ENCODE measurements around the gene NEFH. TPM values are rescaled to one million over a fixed set of nuclear protein-coding genes. Genes with fewer than 3 reads are reported as not detected.

The NEFH gene
- total RNA-seq, 1 donor from 2014 or later, result 3.5 TPM

DNA sequence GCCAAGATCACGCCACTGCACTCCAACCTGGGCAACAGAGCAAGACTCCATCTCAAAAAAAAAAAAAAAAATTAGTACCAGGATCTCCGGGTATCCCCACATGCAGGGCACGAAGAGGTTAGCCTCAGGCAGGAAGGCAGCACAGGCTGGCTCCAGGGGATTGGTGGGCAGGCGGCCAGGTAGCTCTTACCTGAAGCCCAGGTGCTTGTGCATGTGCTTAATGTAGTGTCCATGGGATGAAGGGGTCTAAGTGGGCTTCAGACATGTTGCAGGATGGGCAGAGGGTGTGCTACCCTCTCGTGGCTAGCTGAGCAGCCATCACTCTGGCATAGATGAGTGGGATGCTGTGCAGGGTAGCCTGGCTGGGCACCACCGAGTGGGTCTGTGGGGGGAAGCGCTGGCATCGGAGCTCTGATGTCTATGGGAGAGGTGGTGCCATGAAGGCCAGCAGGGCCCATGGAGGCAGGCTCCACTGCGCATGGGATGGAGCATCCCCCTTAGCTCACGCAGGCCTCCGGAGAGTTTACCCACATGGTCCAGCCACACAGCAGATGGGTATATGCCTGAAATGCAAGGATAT lies 30.6 kb upstream of the NEFH start:
- H3K9me3 Mint-ChIP-seq (ENCODE audit: low read depth), result no peaks in the 10 kb centered on the region
- no peak overlapping the region for H3K4me3 Mint-ChIP-seq (ENCODE audit: unreplicated experiment)
- peak; percentile 73 for DNase-seq (ENCODE audit: low spot score)
- H3K27ac Mint-ChIP-seq (ENCODE audit: unreplicated experiment), result no peak overlapping the region
- peaks cover 2% of the 10 kb centered on the region for H3K4me1 Mint-ChIP-seq (ENCODE audit: low read depth)
- H3K27me3 Mint-ChIP-seq (ENCODE audit: low read depth), result no peaks in the 10 kb centered on the region
- TF ChIP-seq CTCF (IDR thresholded peaks at IDR 0.05), result no peak
- H3K36me3 Mint-ChIP-seq (ENCODE audit: low read depth), result no peaks in the 10 kb centered on the region

DNA sequence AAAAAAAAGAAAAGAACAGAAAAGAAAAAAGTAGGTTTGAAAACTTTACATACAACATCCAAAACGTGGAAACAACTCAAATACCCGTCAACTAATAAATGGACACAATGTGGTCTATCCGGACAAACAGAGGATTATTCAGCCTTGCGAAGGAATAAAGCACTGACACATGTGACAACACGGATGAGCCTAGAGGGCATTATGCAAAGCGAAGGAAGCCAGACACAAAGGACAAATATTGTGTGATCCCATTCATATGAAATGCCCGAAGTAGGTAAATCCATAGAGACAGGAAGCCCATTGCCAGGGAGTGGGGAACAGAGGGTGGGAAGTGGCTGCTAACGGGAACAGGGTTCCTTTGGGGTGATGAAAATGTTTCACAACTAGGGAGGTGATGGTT lies 29.8 kb upstream of the NEFH start:
- no peak overlapping the region for H3K4me3 Mint-ChIP-seq (ENCODE audit: unreplicated experiment)
- H3K27ac Mint-ChIP-seq (ENCODE audit: unreplicated experiment), result no peak overlapping the region
- no peaks in the 10 kb centered on the region for H3K27me3 Mint-ChIP-seq (ENCODE audit: low read depth)
- no peak for TF ChIP-seq CTCF (IDR thresholded peaks at IDR 0.05)
- no peaks in the 10 kb centered on the region for H3K36me3 Mint-ChIP-seq (ENCODE audit: low read depth)
- peaks cover 8% of the 10 kb centered on the region for H3K4me1 Mint-ChIP-seq (ENCODE audit: low read depth)
- no peaks in the 10 kb centered on the region for H3K9me3 Mint-ChIP-seq (ENCODE audit: low read depth)
- no peak for DNase-seq (ENCODE audit: low spot score)

DNA sequence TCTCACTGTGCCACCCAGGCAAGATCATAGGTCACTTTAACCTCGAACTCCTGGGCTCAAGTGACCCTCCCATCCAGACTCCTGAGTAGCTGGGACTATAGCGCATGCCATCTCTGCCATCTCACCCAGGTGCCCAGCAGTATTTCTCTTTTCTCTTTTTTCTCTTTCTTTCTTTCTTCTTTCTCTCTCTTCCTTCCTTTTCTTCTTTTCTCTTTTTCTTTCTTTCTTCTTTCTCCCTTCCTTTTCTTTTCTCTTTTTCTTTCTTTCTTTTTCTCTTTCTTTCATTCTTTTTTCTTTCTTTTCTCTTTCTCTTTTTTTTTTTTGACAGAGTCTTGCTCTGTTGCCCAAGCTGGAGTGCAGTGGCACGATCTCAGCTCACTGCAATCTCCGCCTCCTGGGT lies 28.2 kb upstream of the NEFH start:
- H3K27me3 Mint-ChIP-seq (ENCODE audit: low read depth), result no peaks in the 10 kb centered on the region
- H3K36me3 Mint-ChIP-seq (ENCODE audit: low read depth), result no peaks in the 10 kb centered on the region
- no peaks in the 10 kb centered on the region for H3K9me3 Mint-ChIP-seq (ENCODE audit: low read depth)
- H3K4me3 Mint-ChIP-seq (ENCODE audit: unreplicated experiment), result no peak overlapping the region
- DNase-seq (ENCODE audit: low spot score), result no peak
- TF ChIP-seq CTCF (IDR thresholded peaks at IDR 0.05), result no peak
- peaks cover 23% of the 10 kb centered on the region for H3K4me1 Mint-ChIP-seq (ENCODE audit: low read depth)
- no peak overlapping the region for H3K27ac Mint-ChIP-seq (ENCODE audit: unreplicated experiment)

- TF ChIP-seq CTCF (IDR thresholded peaks at IDR 0.05), result no peak
- DNase-seq (ENCODE audit: low spot score), result peak; percentile 74
- peaks cover 34% of the 10 kb centered on the region for H3K4me1 Mint-ChIP-seq (ENCODE audit: low read depth)
- H3K4me3 Mint-ChIP-seq (ENCODE audit: unreplicated experiment), result no peak overlapping the region
- peak overlapping the region; percentile 80 for H3K27ac Mint-ChIP-seq (ENCODE audit: unreplicated experiment)
- H3K27me3 Mint-ChIP-seq (ENCODE audit: low read depth), result no peaks in the 10 kb centered on the region
- no peaks in the 10 kb centered on the region for H3K36me3 Mint-ChIP-seq (ENCODE audit: low read depth)
- no peaks in the 10 kb centered on the region for H3K9me3 Mint-ChIP-seq (ENCODE audit: low read depth)
Measured at GRCh38 chr22:29454276-29454675, 25.7 kb upstream of the NEFH start.

DNA sequence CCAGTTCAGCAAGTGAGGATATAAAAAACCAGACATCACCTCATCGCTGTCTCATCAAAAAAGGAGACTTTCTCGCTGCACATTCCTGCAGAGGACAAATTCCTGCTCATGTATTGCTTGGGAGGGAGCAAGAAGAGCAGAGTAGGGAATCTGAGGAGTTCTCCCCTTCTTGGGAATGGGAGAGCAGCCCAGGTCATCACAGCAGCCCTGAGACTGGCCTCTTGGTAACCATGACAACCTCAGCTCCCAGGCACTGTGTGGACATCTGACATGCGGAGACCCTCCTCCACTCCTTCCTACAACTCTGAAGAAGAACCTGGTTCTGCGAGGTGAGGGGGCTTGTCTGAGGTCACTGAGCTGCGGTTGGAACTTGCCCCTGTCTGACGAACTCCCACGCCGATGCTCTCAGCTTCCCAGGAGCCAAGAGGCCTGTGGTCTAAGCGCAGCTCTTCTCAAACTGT lies 23.8 kb upstream of the NEFH start:
- H3K9me3 Mint-ChIP-seq (ENCODE audit: low read depth), result no peaks in the 10 kb centered on the region
- peak; percentile 36 for DNase-seq (ENCODE audit: low spot score)
- peak overlapping the region; percentile 96 for H3K27ac Mint-ChIP-seq (ENCODE audit: unreplicated experiment)
- H3K27me3 Mint-ChIP-seq (ENCODE audit: low read depth), result no peaks in the 10 kb centered on the region
- peak overlapping the region; percentile 27 for H3K4me3 Mint-ChIP-seq (ENCODE audit: unreplicated experiment)
- H3K36me3 Mint-ChIP-seq (ENCODE audit: low read depth), result no peaks in the 10 kb centered on the region
- peaks cover 34% of the 10 kb centered on the region for H3K4me1 Mint-ChIP-seq (ENCODE audit: low read depth)
- no peak for TF ChIP-seq CTCF (IDR thresholded peaks at IDR 0.05)
